Activated CD4-positive, alpha-beta T cell treated with anti-CD3 and anti-CD28 coated beads, Interleukin-2, amount 50 U/mL, for 16 hours (primary cell): ENCODE results near the gene ZP1.

Source experiments
- DNase-seq: peaks from one replicate; pipeline ENCODE4 v3.0.0-alpha.2; 2020

Gene ZP1

GRCh38 chr11:60844045-60844869 is 23.1 kb upstream of the ZP1 start:
- DNase-seq, result no peak

- no peak for DNase-seq
Measured at GRCh38 chr11:60844870-60845221, 22.5 kb upstream of the ZP1 start.

DNA sequence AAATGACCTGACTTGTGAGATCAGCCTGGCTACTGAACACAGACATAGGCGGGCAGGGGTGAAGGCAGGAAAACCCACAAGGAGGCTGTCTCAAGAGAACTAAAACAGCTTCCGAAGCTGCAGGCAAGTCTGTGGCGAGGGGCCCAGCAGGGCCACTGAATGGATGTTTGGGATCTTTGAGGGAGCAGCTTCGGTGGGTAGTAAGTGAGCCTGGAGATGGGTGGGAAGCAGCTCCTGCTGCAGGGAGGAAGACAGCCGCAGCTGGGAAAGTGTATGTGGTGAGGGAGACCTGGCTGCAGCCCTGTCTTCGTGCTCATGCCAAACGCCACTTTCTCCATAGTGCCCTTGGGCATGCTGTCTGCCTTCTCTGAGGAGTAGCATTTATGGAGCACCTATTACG is 22.0 kb upstream of the ZP1 start:
- no peak for DNase-seq

GRCh38 chr11:60847281-60847680 is 20.1 kb upstream of the ZP1 start:
- no peak for DNase-seq

DNA sequence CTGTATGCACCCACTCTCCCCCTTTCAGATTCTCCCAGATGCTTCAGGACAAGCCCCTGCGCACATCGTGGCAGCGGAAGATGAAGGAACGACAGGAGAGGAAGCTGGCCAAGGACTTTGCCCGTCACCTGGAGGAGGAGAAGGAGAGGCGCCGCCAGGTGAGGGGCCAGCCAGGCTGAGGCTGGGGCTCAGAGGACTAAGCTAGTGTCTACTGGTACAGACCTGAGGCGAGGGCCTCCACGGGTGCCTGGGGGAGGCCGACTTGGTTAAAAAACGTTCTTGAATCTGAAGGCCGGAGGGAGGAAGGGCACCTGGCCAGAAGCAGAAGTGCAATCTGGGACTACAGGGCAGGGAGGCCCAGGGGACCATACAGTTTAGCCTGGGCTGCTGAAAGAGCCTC is 19.4 kb upstream of the ZP1 start:
- no peak for DNase-seq

DNA sequence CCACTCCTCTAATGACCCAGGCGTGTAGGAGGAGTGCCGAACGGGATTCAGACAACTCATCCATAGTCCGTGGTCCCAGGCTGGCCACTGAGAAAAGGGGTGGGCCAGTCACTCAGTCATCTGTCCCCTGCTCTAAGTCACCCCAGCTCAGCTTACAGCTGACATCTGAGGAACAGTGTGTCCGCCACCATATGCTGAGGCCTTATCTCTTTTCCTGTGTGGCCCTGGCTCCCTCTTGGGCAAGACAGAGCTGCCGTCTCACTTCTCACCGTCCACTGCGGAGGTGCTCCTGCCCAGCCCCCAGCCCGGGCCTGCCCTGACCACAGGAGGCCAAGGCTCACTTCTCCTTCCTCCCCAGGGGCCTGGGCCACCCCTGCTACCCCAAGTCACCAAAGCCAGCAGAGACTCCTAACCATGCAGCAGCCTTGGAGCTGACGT is 18.6 kb upstream of the ZP1 start:
- DNase-seq, result no peak

DNA sequence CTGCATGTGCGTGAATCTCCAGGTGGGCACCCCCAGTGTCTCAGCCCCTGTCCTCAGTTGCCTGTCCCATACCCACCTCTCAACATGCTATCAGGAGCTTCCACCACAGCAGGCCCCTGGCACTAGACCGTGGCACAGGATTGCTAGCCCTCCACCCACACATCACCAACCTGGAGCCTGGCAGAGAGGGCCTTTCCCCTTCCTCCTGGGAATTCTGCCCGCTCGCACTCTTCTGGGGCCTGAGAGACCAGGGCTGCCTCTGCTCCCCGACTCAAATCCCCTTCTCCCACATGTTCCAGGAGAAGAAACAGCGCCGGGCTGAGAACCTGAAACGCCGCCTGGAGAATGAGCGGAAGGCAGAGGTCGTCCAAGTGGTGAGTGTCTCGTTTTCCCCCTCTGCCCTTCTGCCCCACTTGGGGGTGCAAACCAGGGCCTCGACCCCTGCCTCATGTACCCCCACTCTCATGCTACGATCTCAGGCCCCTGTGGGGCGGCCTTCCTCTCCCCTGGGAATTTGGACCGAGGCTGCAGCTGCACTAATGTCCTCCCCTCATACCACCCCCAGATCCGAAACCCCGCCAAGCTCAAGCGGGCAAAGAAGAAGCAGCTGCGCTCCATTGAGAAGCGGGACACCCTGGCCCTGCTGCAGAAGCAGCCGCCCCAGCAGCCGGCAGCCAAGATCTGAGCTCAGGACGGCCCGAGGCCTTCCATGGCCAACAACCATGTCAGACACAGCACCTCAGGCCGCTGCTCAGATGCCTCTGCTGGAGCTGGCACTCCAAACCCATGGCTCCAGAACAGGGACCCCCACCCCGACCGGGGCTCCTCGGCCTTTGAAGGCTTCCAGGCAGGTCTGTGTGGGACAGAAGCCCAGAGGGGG is 17.5 kb upstream of the ZP1 start:
- no peak for DNase-seq

DNA sequence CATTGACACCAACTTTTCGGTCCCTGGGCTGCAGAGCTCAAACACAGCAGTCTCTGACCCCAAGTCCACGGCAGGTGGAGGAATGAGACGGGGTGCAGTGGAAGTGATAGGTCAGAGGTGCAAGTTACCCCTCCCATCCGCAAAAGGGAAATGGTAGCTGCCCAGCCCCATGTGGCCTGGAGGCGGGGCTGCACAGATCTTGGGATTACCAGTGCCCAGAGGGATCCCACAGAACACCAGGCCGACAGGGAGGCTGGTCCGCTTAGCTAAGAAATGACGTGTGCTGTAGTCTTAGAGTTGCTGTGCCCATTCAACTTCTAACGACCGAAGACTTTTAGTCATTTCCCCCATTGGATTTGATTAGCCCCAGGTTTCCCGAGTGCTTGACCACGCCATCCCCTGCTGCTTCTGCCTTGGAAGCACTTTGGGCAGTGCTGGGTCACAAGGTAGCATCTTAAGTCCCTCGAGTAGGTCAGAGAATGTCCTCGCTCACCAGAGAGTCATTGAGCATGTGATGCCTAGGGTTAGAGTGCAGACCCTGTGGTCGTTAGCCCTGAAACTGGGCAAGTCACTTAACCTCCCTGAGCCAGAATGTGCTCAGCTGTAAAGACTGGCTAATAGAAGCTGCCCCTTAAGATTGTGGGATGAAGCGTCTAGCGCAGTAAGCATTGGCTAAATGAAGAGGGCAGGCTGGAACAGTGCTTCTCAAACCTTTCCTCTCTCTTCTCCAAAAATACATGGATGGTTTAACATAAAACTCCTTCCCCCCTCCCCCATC is 15.8 kb upstream of the ZP1 start:
- DNase-seq, result no peak

GRCh38 chr11:60852117-60852981 is 15.0 kb upstream of the ZP1 start:
- DNase-seq, result no peak

DNA sequence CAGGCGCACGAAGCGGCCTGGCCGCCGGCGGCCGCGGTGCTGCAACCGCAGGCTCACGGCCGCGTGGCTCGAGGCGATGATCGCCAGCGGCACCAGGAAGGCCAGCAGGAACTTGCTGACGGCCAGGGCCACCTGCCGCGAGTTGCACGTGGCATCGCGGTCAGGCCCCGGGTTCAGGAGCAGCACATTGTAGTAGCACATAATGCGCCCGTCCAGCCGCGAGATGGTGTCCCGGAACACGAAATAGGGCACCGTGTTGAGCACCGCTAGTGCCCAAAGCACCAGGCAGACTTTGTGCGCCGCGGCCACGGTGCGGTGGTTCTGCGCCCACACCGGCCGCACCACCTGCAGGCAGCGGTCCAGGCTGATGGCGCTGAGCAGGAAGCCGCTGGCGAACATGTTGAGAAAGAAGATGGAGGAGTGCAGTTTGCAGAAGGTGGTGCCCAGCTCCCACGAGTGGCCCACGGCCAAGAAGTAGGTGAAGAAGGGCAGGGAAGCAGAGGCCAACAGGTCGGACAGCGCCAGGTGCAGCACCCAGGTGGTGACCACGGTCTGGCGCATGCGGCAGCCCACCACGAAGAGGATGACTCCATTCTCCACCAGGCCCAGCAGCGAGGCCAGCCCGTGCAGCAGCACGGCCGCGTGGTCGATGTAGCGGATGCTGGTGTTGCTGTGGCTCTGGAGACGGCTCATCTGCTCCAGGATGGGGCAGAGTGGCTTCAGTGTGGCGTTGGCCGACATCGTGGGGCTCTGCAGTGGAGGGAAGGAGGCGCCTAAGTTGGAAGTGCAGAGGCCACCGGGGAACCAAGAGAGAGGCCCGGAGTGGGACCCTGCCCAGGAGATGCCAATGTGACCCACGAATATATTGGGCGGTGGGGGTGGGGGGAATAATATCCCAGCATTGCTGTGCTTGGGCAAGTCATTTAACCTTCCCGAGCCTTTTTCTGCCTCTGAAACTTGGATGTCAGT is 14.1 kb upstream of the ZP1 start:
- DNase-seq, result no peak

- no peak for DNase-seq
Measured at GRCh38 chr11:60854140-60854846, 13.0 kb upstream of the ZP1 start.

DNA sequence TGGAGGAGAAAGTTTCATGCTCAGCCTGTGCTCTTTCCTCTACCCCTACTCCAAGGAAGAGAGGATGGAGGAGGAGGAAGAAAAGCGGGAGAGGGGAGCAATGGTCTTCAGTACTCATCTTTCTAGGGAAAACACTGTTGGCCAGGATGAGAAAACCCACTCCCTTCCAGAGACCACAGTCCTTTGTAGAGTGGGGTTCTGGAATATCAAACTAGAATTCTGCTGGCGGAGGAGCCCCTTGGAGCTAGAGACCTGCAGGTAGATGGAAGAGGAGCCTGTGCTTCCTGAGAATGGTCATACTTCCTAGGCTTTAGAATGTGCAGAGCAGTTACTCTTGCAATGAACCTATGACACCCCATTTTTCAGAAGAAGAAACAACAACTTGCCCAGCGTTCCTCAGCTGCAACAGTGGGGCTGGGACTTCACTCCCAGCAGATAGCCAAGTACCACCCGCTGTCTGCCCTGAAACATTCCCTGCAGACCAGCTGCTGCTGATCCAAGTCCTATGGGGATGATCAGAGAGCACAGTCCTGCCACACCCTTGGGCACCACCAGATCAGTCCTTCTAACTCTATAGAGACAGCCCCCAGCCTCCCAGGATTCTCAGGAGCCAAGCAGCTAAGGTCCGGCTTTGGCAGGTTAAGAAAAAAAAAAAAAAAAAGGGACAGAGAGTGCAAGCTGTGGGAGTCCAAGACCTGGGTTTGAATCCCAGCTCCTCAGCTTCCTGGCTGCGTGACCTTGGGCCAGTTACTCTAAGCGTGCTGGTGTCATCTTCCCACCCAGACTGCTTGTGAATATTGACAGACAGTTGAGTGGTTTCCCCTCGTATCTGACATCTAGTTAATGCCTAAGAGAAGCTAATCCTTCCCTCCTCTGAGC is 12.3 kb upstream of the ZP1 start:
- DNase-seq, result no peak

DNA sequence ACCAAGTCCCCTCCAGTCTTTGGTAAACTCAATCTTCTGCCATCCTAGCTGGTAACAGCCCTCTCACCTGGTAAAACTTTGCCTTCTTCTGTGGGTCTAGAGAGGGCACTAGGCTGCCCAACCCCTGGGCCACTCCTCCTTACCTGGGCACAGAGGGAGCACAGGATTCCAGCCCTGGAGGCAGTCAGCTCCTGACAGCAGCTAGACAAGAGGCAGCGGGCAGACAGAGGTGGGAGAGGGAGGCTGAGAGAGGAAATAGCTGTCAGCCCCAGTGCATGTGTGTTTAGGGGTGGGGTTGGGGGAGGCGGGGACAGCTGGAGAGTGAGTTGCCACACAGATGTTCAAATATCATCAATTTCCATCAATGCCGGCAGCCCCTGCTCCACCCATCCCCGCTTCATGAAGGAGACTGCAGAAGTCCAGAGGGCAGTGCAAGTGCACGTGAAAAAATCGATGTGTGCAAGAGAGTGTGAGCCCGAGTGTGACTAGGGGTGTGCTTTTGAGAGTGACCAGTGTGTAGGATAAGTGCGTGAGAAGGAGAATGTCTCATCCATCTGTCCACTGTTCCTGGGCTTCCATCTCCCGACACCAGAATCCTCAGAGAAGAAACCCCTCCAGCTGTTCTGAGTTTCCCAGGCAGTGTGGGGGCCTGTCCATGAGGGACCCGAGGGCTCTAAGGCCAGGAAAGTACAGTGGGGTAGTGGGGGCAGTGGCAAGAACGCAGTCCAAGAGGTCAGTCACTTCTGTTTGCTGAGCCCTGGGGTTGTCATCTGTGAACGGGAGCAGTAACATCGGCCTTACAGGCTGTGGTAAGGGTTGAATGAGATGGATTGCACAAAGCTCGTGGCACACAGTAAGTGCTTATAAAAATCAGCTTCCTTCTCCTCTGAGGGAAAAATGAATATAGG is 11.4 kb upstream of the ZP1 start, which contains the start of gene PTGDR2:
Gene PTGDR2, minus strand, starts transcription at position 225 of the 908 bp plus-strand sequence. CDS start 2,228 bp downstream, outside the sequence.
- DNase-seq, result no peak

- no peak for DNase-seq
Measured at GRCh38 chr11:60857378-60858232, 9.7 kb upstream of the ZP1 start.

GRCh38 chr11:60858236-60858635 is 9.1 kb upstream of the ZP1 start:
- no peak for DNase-seq

DNA sequence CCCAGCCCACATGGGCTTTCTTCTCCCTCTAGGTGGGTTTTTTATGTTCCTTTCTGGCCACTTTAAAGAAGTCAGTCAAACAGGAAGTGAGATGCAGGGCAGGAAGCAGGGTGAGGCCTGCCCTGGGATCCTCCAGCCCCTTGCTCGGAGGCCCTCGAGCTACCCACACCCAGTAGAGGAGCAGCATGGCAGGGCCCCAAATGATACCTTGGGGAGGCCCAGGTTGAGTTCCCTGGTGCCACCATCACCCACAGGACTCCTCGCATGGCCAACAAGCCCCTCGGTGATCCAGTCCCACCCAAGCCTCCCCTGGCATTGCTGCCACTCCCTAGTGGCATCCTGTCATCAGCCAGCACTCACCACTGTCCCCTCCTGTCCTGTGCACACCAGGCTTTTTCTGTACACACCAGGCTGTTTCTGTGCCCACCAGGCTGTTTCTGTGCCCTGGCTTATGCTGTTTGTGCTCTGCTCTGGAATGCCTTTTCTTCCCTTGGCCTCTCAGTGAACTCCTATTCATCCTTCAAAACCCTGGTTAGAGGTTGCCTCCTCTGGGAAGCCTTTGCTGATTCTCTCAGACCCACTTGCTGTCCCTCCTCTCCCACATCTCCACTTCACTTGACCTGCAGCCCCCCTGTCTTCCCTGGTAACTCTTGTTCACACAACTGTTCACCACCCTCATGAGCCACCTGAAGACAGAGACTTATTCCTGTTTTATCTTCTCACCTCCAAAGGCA is 8.4 kb upstream of the ZP1 start:
- DNase-seq, result no peak
